GM12878 (cell line): ENCODE results near the gene S100A10. TPM values are rescaled to one million over a fixed set of nuclear protein-coding genes. Genes with fewer than 3 reads are reported as not detected.

Experiments used
- ATAC-seq: fragments of 200-7000 bp; cut with Tn5 transposase; 3 replicates; pipeline ENCODE4 v1.9.1; 2020; ENCODE audit warnings: mild to moderate bottlenecking, moderate library complexity
- BruUV-seq: library from RNA; stranded (reverse); fragments of 400-500 nt; replicated peaks from 2 replicates; lab custom pipeline; 2021; lab: Mats Ljungman, UMichigan
- CTCF ChIA-PET: fragments of 300-600 bp; sonication (Branson Sonifier 250); formaldehyde crosslinking; extraction: SDS; loops from one replicate; lab custom pipeline; 2021; ENCODE audit warnings: inconsistent platforms; lab: Yijun Ruan, JAX
- POLR2A ChIA-PET: fragments of 350-600 bp; formaldehyde crosslinking; extraction: SDS; loops from one replicate; lab custom pipeline; 2021; ENCODE audit warnings: inconsistent platforms; lab: Charles Lee
- RAD21 ChIA-PET: fragments of 300-600 bp; sonication (Branson Sonifier 250); formaldehyde crosslinking; loops from one replicate; lab custom pipeline; 2023; ENCODE audit warnings: antibody characterized with exemption; ENCODE audit not compliant: unreplicated experiment; lab: Charles Lee
- SMC1A ChIA-PET: fragments of 300-600 bp; sonication (Branson Sonifier 250); formaldehyde crosslinking; loops from one replicate; lab custom pipeline; 2023; ENCODE audit not compliant: unreplicated experiment, uncharacterized antibody; lab: Charles Lee
- DNase-seq: peaks from one replicate; pipeline ENCODE4 v3.0.0-alpha.2; 2011; ENCODE audit warnings: low read depth, low spot score
- FAIRE-seq: peaks from 3 replicates; lab custom pipeline; 2011; peaks lifted over from hg19 to GRCh38; lab: Jason Lieb, UNC
- H2AFZ ChIP-seq: 2 replicates; pipeline ENCODE4 v1.6.0; 2011; ENCODE audit warnings: low read depth, low read length, control low read depth; ENCODE audit not compliant: control insufficient read depth
- H3K27ac ChIP-seq: 2 replicates; pipeline ENCODE4 v1.5.1; 2011; ENCODE audit warnings: control low read depth; ENCODE audit not compliant: control insufficient read depth, insufficient read depth
- H3K27me3 ChIP-seq, 2 experiments: replicated peaks in 1 of 2; 2 replicates each; pipeline versions ENCODE4 v1.6.0 to v1.6.1; 2011; ENCODE audit warnings: low read length in 1 of 2; ENCODE audit not compliant: control insufficient read depth in 2 of 2, insufficient read depth in 2 of 2
- H3K36me3 ChIP-seq, 2 experiments: 2 replicates each; pipeline ENCODE4 v1.5.1; 2011; ENCODE audit warnings: low read length in 1 of 2; ENCODE audit not compliant: control insufficient read depth in 2 of 2, insufficient read depth in 2 of 2
- H3K4me1 ChIP-seq: 2 replicates; pipeline ENCODE4 v1.6.1; 2011; ENCODE audit warnings: mild to moderate bottlenecking, low read length, moderate library complexity, mixed read lengths; ENCODE audit not compliant: control insufficient read depth, insufficient read depth
- H3K4me2 ChIP-seq: 2 replicates; pipeline ENCODE4 v1.6.0; 2011; ENCODE audit warnings: control low read depth; ENCODE audit not compliant: control insufficient read depth, insufficient read depth
- H3K4me3 ChIP-seq: fragments of 200-600 bp; sonication (generic); 2 replicates; pipeline ENCODE4 v1.5.1; 2016
- H3K79me2 ChIP-seq: 2 replicates; pipeline ENCODE4 v1.6.0; 2011; ENCODE audit warnings: low read length; ENCODE audit not compliant: control insufficient read depth, insufficient read depth
- H3K9ac ChIP-seq: 2 replicates; pipeline ENCODE4 v1.8.0; 2011; ENCODE audit warnings: low read length, control low read depth, mixed read lengths; ENCODE audit not compliant: control insufficient read depth, insufficient read depth
- H3K9me3 ChIP-seq: replicated peaks from 3 replicates; pipeline ENCODE4 v1.5.1; 2011; ENCODE audit warnings: mild to moderate bottlenecking, low read length; ENCODE audit not compliant: control insufficient read depth, insufficient read depth
- H4K20me1 ChIP-seq: 2 replicates; pipeline ENCODE4 v1.6.0; 2011; ENCODE audit not compliant: control insufficient read depth, insufficient read depth
- CREM ChIP-seq: IDR thresholded peaks from 2 replicates; pipeline ENCODE4 v1.6.1; 2014; ENCODE audit warnings: antibody characterized with exemption, low read depth
- ESRRA ChIP-seq: IDR thresholded peaks from 2 replicates; pipeline ENCODE4 v1.6.1; 2012; ENCODE audit warnings: mild to moderate bottlenecking, low read length, improper control_type of control experiment
- FOXK2 ChIP-seq: fragments of 450-650 bp; IDR thresholded peaks from 2 replicates; pipeline ENCODE4 v1.6.1; 2017; ENCODE audit warnings: mild to moderate bottlenecking, moderate library complexity
- MEF2B ChIP-seq: fragments of 450-650 bp; IDR thresholded peaks from 2 replicates; pipeline ENCODE4 v1.6.1; 2018; ENCODE audit warnings: mild to moderate bottlenecking, moderate library complexity; ENCODE audit not compliant: partially characterized antibody, poor library complexity, severe bottlenecking
- NFXL1 ChIP-seq: fragments of 450-650 bp; IDR thresholded peaks from 2 replicates; pipeline ENCODE4 v1.6.1; 2017; ENCODE audit warnings: antibody characterized with exemption, mild to moderate bottlenecking, borderline replicate concordance
- SIN3A ChIP-seq: IDR thresholded peaks from 2 replicates; pipeline ENCODE4 v1.6.1; 2012; ENCODE audit warnings: low read depth, low read length, improper control_type of control experiment
- SREBF2 ChIP-seq: IDR thresholded peaks from 2 replicates; pipeline ENCODE4 v1.6.1; 2012; ENCODE audit warnings: mild to moderate bottlenecking, low read length
- SRF ChIP-seq, 2 experiments: IDR thresholded peaks; 2 replicates each; pipeline ENCODE4 v1.6.1; 2011; ENCODE audit warnings: low read depth in 2 of 2, low read length in 2 of 2, mild to moderate bottlenecking in 1 of 2, moderate library complexity in 1 of 2
- YY1 ChIP-seq: IDR thresholded peaks from 2 replicates; pipeline ENCODE4 v1.6.1; 2011; ENCODE audit warnings: low read depth, mild to moderate bottlenecking, low read length
- WGBS: methylation state at CpG from one replicate; pipeline ENCODE4 v1.1.6; 2016; ENCODE audit warnings: low lambda C conversion rate; ENCODE audit not compliant: insufficient replicate concordance, insufficient coverage; ENCODE audit errors: missing lambda C conversion rate; 5-methylcytosine and 5-hydroxymethylcytosine counted together
- in situ Hi-C: fragments of 300-500 bp; cut with MboI; formaldehyde crosslinking; loops from 9 replicates; pipeline ENCODE4 v1.14.3; 2018; ENCODE audit warnings: mixed read lengths
- intact Hi-C: fragments of 100-400 bp; cut with micrococcal nuclease; formaldehyde crosslinking; loops from one replicate; pipeline ENCODE4 v1.14.2; 2022; ENCODE audit not compliant: unreplicated experiment
- polyA plus RNA-seq, 11 experiments: library from polyadenylated mRNA; depleted of rRNA in 4 of 11; unstranded in 6 of 11; stranded (reverse) in 5 of 11; fragments of >200 nt; fragmentation: Nextera tagmentation in 4 of 11; fragmentation: Illumina TruSeq in 1 of 11; extraction: Ambion mirVana in 4 of 11; extraction: Trizol in 1 of 11; gene quantifications; 1 replicate in 1 of 11; 2 replicates in 10 of 11; pipeline versions ENCODE4 v1.2.1 to v1.2.3, GENCODE V29; 2011 to 2016; ENCODE audit warnings: inconsistent platforms in 2 of 11, missing spikeins in 2 of 11, low read depth in 1 of 11
- total RNA-seq, 4 experiments: library from RNA; depleted of rRNA in 3 of 4; stranded (reverse); fragments of >200 nt in 3 of 4; fragmentation: Illumina TruSeq in 1 of 4; extraction: Trizol in 1 of 4; gene quantifications; 2 replicates each; pipeline versions ENCODE4 v1.2.1 to v1.2.3, GENCODE V29; 2013 to 2021
- TF ChIP-seq, protein P1 (sequence below): IDR thresholded peaks from 2 replicates; pipeline ENCODE4 v1.6.1; 2011; ENCODE audit warnings: borderline replicate concordance, low read depth, mild to moderate bottlenecking, moderate library complexity, mixed read lengths, low read length; ENCODE audit not compliant: insufficient read depth; ENCODE audit errors: extremely low read length
- TF ChIP-seq, protein P2 (sequence below): IDR thresholded peaks from 2 replicates; pipeline ENCODE4 v1.6.1; 2011; ENCODE audit warnings: mild to moderate bottlenecking, low read depth, low read length, moderate library complexity; ENCODE audit not compliant: insufficient replicate concordance
- TF ChIP-seq, protein P3 (sequence below): IDR thresholded peaks from 2 replicates; pipeline ENCODE4 v1.6.1; 2011; ENCODE audit warnings: low read depth, mild to moderate bottlenecking, low read length, moderate library complexity, borderline replicate concordance; ENCODE audit errors: extremely low read depth

The S100A10 gene
- total and polyA plus RNA-seq, 10 of the 15 experiments (the other 5 are each of a cell fraction or from before 2014, with no cell fraction given) = 0.18 to 2.8 (median 0.61) TPM; not detected in 2

DNA sequence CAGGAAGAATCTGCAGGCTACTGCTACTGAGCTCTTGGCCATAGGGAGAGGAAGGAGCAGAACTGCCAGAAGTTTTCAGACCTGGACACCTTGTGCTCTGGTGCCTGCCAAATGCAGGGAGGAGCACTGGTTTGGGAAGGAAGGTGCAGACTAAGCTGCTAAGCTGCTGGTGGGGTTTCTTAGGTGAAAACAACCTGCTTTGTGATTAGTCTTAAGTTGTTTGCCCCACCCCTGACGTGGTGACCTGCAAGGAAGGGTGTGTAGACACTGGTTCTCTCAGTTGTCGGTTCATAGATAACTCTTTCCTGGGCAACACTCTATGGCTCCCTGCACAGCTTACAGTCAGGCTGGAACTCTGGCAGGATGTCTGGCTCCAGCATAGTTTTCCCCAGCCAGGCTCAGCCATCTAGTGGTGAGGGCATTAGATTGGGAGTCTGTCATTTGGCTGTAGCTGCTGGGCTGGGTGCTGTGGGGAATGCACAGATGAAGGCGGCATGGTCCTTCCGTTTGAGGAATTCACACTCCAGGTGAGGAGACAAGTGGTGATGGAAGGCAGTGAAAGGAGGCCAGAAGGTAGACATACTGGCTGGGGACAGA, 10.3 kb upstream of the S100A10 start:
- ChIA-PET CTCF (interaction anchor here (0.6 to 8.1 kb wide), 10 partner anchors 10 to 956 kb away, joined by 3 to 122 read pairs (median 6); partner anchors contain the start of genes C1orf56 and THEM4), POLR2A (no interaction called here), SMC1A (interaction anchor here (1.1 to 8.3 kb wide), 3 partner anchors 16 to 69 kb away, joined by 3 to 70 read pairs (median 56); no protein-coding TSS in a partner anchor), RAD21 (interaction anchor here (1.5 kb wide), 1 partner anchor 70 kb away, joined by 4 read pairs; no protein-coding TSS in a partner anchor)
- Histone ChIP-seq H3K27ac (no peak overlapping the region), H2AFZ (no peak overlapping the region), H3K4me1 (no peaks in the 10 kb centered on the region), H4K20me1 (no peaks in the 10 kb centered on the region), H3K36me3 (no peaks in the 10 kb centered on the region), H3K4me2 (no peak overlapping the region), H3K79me2 (no peaks in the 10 kb centered on the region), H3K4me3 (no peak overlapping the region), H3K9ac (no peak overlapping the region), H3K9me3 (no peaks in the 10 kb centered on the region), H3K27me3 (peaks cover 1 to 6% of the 10 kb centered on the region in 2 experiments)
- in situ Hi-C loops (no loop called here), intact Hi-C loops (no loop called here)
- no TSS peak for BruUV-seq
- 35% methylated on average over 4 of the region's 4 CpGs for WGBS
- no peak for DNase-seq
- FAIRE-seq = no peak
- TF ChIP-seq FOXK2 (no peak), NFXL1 (no peak)
- TF ChIP-seq, all 136 proteins: peak for 0
- no peak for ATAC-seq

DNA sequence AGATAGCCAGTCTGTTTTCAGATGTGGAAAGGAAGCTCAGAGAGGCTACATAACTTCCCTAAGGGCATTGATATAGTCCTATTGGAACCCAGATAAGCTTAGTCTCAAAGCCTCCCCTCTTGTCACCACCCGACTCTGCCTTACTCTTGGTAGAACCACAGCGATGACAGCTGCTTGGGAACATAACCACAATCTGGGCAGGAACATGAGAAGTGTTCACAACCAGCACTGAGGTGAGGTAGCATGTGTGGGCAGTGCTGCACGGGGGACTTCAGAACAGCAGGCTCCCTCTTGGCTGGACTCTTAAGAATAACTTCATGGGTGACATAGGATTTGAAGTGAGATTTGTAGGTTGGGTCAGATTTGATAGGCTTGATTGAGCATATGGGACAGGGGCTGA, 9.3 kb upstream of the S100A10 start:
- Histone ChIP-seq H3K9ac (no peak overlapping the region), H3K27ac (no peak overlapping the region), H3K4me1 (no peaks in the 10 kb centered on the region), H3K36me3 (no peaks in the 10 kb centered on the region), H4K20me1 (no peaks in the 10 kb centered on the region), H2AFZ (no peak overlapping the region), H3K9me3 (no peaks in the 10 kb centered on the region), H3K4me3 (no peak overlapping the region), H3K4me2 (no peak overlapping the region), H3K27me3 (peaks cover 1 to 6% of the 10 kb centered on the region in 2 experiments), H3K79me2 (no peaks in the 10 kb centered on the region)
- no peak for ATAC-seq
- intact Hi-C loops (no loop called here), in situ Hi-C loops (no loop called here)
- ChIA-PET CTCF (interaction anchor here (1.0 to 8.1 kb wide), 10 partner anchors 11 to 115 kb away, joined by 3 to 122 read pairs (median 14); partner anchors contain the start of gene THEM4), SMC1A (interaction anchor here (0.7 to 8.3 kb wide), 5 partner anchors 34 to 114 kb away, joined by 3 to 70 read pairs (median 47); partner anchors contain the start of gene THEM4), POLR2A (no interaction called here), RAD21 (interaction anchor here (1.5 kb wide), 1 partner anchor 69 kb away, joined by 4 read pairs; no protein-coding TSS in a partner anchor)
- BruUV-seq = no TSS peak
- no peak for DNase-seq
- FAIRE-seq = no peak
- WGBS = 0% methylated on average over 3 of the region's 3 CpGs
- TF ChIP-seq, protein P1, sequence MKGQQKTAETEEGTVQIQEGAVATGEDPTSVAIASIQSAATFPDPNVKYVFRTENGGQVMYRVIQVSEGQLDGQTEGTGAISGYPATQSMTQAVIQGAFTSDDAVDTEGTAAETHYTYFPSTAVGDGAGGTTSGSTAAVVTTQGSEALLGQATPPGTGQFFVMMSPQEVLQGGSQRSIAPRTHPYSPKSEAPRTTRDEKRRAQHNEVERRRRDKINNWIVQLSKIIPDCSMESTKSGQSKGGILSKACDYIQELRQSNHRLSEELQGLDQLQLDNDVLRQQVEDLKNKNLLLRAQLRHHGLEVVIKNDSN = no peak
- TF ChIP-seq MEF2B (no peak), SREBF2 (no peak), YY1 (no peak), SIN3A (no peak), CREM (no peak), SRF (IDR thresholded peaks at IDR 0.05; ENCODE audit: low read depth in 2 of 2, low read length in 2 of 2) (no peak), ESRRA (no peak)
- TF ChIP-seq, protein P2, sequence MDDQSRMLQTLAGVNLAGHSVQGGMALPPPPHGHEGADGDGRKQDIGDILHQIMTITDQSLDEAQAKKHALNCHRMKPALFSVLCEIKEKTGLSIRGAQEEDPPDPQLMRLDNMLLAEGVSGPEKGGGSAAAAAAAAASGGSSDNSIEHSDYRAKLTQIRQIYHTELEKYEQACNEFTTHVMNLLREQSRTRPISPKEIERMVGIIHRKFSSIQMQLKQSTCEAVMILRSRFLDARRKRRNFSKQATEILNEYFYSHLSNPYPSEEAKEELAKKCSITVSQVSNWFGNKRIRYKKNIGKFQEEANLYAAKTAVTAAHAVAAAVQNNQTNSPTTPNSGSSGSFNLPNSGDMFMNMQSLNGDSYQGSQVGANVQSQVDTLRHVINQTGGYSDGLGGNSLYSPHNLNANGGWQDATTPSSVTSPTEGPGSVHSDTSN = no peak
- TF ChIP-seq, protein P3, sequence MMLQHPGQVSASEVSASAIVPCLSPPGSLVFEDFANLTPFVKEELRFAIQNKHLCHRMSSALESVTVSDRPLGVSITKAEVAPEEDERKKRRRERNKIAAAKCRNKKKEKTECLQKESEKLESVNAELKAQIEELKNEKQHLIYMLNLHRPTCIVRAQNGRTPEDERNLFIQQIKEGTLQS = no peak
